G401 (cell line): ENCODE data around the gene RASA3. TPM values are rescaled to one million over a fixed set of nuclear protein-coding genes. Genes with fewer than 3 reads are reported as not detected.
"Not testable (repeated sequence)": the region's sequence is repeated elsewhere in the genome, so short reads cannot be mapped to it uniquely, and the experiment has no call there.

Experiments
- DNase-seq: peaks from one replicate; pipeline ENCODE4 v3.0.0-alpha.2; 2015; ENCODE audit warnings: low spot score
- in situ Hi-C: cut with HindIII; loops from 2 replicates; pipeline ENCODE4 v1.10.0; 2016; ENCODE audit warnings: low sequenced_read_pairs, mixed read lengths
- total RNA-seq: library from RNA; depleted of rRNA; stranded (reverse); fragments of >200 nt; shearing (Covaris generic); gene quantifications from 2 replicates; pipeline ENCODE4 v1.2.3, GENCODE V29; 2014

RASA3 gene
- total RNA-seq, 1 experiment from 2014 or later, result 13.7 TPM

DNA sequence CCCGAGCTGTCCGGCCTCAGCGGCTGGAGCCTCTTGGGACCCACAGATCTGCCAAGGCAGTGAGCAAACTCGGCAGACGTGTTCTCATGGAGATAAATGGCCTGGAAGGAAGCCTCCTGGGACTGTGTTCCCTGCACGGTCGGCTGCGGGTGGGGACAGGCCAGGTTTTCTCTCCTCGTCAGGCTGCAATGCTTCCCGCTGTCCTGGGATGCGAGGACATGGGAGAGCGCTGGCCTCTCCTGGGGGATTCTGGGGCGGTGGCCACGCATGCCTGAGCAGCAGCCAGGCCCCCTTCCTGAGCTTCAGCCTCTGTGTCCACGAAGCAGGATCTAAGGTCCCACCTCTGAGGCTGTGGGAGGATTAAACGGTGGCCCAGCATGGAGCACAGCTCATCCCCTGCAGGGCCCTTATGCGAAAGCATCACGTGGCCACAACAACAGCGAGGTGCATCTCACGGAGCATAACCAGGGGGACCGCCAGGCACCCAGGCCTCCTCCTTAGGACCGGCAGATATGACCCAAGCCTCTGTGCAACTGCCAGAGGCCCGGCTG lies 137.3 kb downstream of the RASA3 start:
- no peak for DNase-seq
- in situ Hi-C loops, result no loop called here

DNA sequence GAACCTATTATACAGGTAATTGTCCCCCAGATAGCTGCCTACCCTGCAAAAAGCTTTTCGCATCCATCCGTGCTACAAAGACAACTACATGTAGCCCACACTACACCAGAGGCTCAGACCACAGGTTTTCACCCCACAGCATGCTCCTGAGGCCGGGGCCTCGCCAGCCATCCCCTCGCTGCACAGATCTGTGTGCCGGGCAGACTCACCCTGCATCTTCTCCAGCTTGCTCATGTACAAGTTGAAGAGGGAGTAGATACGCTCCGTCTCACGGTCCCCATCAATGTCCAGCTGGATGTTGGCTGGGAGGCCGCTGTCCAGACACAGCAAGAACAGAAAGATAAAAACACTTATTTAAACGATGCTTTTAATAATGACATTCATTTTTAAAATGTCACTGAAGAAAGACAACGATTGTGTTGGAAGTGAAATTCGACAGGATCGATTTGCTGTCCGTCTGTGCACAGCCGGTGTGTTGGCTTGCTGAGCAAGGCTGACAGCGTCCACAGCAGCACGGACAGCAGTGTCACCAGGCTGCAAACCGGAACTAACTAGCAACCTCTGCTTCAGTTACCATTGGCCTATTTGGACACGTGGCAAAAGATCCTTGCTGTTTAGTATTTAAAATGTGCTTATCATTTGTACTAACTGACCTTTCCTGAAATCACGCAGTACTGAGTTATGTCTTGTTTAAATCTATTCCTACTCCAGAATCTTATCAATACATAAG lies 140.0 kb downstream of the RASA3 start:
- in situ Hi-C loops, result no loop called here
- DNase-seq, result no peak

DNA sequence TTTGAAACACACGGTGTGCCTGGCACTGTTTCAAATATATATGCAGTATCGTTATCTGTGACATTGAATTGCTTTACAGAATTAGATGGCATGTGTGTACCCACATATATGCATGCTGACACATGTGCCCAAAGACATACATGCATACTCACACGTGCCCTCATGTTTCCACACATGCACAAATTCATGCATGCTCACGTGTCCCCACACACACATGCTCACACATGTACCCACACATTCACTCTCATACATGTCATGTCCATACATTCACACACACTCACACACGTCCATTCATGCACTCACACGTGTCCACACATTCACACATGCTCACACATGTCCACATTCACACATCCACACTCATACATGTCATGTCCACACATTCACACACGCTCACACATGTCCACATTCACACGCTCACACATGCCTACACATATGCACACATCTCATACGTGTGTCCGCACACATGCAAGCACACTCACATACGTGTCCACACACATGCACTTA lies 140.7 kb downstream of the RASA3 start:
- DNase-seq, result no peak
- in situ Hi-C loops, result no loop called here

DNA sequence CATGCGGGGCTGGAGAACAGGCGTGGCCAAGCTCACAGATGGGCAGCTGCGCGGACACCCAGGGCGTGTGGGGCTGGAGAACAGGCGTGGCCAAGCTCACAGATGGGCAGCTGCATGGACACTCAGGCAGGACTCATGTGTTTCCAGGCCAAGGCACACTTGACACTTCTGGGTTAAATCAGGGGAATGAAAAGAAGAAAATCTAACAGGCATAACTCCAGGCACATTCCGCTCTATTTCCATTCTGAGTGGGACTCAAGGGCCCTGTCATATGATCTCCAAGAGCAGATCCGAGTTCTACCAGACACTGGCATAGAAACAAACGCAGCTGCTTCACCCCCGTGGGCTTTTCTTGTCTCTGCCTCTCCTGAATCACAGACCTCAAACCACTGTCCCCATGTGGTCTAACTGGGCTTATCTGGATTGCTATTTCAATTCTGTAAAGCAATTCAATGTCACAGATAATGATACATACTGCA lies 141.2 kb downstream of the RASA3 start:
- peak; percentile 3 for DNase-seq
- in situ Hi-C loops, result no loop called here

DNA sequence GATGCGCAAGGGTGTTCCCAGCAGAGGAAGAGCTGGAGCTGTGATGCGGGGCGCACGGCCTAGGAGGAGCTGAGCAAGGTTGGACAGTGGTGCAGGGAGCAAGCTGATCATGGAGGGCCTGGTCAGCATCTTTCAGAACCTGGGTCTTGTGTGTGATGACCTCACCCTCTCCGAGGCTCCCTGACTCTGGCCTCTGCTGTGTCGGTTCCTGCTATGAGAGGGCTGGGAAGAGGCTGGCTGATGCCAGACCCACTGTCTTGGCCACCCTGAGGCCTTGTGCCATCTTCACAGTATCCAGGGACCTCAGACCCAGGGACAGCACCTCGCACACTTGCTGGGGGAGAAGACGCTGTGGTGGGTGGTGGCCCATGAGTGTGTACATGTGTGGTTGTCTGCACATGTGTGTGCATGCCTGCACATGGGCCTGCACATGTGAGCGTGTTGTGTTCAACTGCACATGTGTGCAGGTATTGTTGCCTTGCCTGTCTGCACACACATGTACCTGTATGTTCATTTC lies 142.0 kb downstream of the RASA3 start:
- in situ Hi-C loops, result no loop called here
- no peak for DNase-seq

DNA sequence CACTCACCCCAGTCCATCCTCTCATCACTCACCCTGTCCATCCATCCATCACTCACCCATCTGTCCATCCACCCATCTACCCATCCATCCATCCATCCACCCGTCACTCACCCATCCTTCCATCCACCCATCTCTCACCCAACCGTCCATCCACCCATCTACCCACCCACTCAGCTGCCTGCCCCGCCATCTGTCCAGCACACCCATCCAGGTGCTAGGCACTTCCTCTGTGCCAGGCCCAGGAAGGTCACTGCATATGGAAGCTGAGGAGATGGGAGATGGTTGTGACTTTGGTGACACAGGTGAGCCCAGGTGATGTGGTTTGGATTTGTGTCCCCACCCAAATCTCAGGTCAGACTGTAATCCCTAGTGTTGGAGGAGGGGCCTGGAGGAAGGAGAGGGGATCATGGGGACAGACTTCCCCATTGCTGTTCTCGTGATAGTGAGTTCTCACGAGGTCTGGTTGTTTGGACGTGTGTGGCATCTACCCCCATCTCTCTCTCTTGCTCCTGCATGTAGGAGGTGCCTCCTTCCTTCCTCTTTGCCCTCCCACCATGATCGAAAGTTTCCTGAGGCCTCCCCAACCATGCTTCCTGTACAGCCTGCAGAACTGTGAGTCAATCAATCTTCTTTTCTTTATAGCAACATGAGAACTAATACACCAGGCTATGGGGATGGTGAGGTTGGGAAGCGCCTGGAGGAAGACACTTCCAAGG lies 142.7 kb downstream of the RASA3 start:
- no peak for DNase-seq
- in situ Hi-C loops, result no loop called here

DNA sequence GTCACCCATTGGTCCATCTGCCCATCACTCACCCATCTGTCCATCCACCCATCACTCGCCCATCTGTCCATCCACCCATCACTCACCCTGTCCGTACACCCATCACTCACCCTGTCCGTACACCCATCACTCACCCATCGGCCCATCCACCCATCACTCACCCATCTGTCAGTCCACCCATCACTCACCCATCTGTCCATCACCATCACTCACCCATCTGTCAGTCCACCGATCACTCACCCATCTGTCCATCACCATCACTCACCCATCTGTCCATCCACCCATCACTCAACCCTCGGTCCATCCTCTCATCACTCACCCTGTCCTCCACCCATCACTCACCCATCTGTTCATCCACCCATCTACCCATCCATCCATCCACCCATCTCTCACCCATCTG lies 143.6 kb downstream of the RASA3 start:
- DNase-seq, in situ Hi-C loops: not testable (repeated sequence)

DNA sequence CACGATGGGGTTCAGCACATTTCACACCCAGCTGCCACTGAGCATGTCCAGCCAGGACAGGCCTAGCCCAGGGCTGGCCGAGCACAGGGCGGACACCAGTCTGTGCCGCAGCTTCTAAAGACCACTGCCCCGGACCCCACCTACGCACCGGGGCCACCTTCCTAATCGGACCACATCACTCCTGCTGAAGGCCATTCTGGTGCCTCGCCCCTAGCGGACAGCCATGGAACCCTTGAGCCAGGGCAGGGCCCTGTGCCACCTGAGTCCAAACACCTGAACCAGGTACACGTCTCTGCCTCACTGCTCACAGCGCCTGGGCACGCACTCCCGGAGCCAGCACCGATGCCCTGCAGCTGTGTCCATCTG lies 150.1 kb downstream of the RASA3 start:
- in situ Hi-C loops, result no loop called here
- DNase-seq, result no peak

DNA sequence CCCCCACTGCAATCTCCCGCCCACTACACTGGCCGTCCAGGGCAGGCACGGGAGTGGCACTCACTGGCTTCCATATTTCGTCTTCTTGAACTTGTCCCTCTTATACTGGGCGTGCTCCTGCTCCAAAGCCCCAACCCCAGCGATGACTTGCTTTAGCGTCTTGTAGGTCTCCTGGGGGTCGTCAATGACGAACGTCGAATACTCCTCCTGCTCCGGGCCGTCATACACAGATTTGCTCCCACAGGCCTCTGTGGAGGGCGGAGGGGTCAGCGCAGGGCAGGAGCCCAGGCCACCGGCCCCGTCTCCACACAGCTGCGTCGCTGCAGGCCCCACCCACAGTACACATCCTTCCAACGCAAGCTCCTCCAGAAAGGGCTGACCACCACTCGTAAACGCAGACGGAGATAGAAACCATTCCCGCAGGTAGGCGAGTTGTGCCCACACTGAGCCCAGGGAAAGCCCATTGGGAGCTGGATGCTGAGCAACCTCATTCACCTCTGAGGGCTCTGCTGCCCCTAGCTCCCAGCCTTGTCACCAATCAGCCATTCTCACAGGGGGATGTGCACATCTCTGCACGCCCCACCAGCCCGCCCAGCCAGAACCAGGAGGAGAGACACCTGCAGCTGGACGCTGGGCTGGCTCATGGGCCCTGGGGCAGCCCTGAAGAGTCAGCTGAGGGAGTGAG lies 150.7 kb downstream of the RASA3 start:
- DNase-seq, result no peak
- in situ Hi-C loops, result no loop called here

DNA sequence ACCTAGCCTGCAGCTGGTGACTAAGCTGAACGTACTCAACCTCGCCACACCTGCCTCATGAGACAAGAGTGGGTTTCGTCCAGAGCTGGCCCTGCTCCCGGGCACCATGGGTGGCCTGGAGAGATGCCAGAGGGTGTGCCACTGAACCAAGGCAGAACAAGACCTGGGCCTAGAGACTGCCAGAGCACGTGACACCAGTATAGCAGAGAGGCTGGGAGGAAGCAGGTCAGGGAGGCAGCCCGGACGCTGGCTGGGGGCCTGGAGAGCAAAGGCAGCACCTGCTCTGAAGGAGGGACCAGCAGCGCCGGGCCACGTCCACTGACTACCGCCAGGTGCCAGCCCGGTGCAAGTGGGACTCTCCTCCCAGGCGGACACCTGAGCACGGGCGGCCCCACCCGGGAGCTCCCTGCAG lies 151.2 kb downstream of the RASA3 start:
- peak; percentile 58 for DNase-seq
- in situ Hi-C loops, result no loop called here

DNA sequence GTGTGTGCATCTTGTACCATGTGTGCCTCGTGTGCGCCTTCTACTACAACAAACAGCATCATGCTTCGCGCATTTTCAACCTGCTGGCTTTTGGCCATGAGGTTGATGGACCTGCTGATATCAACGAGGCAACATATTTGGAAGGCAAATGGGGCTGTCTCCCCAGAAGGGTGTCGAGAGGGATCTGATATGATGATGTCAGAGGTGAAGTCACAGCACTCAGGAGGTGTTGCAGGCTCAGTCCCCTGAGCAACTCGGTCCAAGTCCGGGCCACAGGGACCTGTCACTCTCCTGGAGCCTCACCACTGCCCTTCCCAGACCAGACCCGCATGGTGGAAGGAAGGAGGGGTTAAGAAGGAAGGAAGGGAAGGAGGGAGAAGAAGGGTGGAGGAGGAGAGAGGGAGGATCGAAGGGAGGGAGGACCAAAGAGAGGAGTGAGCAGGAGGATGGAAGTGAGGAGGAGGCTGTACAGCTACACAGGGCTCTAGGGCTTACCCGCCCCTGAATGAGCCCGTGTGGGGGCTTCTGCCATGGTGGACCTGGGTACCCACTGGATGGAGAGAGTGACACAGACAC lies 151.8 kb downstream of the RASA3 start:
- no peak for DNase-seq
- in situ Hi-C loops, result no loop called here

DNA sequence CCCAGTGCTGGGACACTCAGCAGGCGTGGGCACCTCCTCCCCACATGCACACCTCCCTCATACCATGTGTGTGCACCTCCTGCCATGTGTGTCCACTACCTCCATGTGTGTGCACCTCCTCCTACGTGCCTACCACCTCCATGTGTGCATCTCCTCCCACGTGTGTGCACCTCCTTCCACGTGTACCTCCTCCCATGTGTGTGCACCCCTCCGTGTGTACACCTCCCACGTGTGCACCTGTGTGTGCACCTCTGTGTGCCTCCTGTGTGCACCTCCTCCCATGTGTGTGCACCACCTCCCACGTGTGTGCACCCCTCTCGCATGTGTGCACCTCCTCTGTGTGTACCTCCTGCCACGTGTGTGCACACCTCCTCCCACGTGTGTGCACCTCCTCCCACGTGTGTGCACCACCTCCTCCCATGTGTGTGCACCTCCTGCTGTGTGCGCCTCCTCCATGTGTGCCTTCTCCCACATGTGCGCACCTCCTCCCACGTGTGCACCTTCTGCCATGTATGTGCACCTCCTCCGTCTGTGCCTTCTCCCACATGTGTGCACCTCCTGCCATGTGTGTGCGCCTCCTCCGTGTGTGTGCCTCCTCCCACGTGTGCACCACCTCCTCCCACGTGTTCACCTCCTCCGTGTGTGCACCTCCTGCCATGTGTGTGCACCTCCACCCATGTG lies 152.5 kb downstream of the RASA3 start:
- in situ Hi-C loops, result no loop called here
- no peak for DNase-seq

DNA sequence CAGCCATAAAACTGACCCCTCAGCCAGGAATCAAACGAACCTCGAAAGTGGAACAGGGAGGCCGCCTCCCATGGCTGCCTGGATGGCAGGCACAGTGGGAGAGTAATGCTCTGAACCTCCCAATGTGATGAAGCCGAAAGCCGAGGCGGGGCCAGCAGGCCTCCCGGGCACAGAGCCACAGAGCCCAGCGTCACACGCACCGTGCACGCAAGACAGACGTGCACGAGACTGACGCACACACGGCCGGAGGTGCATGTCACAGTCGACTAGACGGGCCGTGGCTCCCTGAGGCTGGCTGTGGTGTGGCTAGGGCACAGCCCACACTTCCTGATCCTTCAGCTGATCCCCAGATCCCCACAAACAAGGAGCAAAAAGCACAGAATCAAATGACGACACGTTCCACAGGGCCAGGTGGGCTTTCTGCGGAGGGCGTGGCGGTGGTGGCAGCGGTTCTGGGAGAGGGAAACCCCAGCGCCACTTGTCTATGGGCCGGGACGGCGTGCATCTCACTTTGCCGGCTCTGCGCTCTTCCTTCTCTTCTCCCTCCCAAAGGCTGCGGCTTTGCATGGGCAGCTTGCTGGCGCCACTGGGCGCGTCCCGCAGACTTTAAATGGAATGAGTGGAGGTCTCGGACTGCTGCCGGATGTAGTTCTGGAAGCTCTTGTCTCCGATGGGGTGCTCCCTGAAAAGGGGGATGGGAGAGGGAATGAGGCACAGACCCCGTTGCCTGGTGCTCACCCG lies 153.5 kb downstream of the RASA3 start:
- DNase-seq, result no peak
- in situ Hi-C loops, result no loop called here

DNA sequence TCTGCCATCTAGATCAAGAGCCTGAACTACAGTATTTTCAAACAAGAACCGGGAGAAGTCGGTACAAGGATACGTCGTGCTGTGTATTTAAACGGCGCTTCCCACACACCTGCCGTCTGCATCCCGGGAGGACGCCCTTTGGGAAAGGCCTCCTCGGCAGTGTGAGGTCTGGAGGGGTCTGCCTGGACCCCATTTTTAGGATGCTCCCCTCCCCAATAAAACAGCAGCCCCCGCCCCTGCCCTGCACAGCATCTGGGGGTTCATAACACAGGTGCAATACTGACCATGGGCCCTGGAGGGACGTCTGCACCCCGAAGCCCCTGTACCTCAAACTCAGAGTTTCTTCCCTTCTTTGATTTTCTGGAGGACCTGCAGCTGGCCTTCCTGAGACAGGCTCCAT lies 154.4 kb downstream of the RASA3 start:
- DNase-seq, result no peak
- in situ Hi-C loops, result no loop called here

DNA sequence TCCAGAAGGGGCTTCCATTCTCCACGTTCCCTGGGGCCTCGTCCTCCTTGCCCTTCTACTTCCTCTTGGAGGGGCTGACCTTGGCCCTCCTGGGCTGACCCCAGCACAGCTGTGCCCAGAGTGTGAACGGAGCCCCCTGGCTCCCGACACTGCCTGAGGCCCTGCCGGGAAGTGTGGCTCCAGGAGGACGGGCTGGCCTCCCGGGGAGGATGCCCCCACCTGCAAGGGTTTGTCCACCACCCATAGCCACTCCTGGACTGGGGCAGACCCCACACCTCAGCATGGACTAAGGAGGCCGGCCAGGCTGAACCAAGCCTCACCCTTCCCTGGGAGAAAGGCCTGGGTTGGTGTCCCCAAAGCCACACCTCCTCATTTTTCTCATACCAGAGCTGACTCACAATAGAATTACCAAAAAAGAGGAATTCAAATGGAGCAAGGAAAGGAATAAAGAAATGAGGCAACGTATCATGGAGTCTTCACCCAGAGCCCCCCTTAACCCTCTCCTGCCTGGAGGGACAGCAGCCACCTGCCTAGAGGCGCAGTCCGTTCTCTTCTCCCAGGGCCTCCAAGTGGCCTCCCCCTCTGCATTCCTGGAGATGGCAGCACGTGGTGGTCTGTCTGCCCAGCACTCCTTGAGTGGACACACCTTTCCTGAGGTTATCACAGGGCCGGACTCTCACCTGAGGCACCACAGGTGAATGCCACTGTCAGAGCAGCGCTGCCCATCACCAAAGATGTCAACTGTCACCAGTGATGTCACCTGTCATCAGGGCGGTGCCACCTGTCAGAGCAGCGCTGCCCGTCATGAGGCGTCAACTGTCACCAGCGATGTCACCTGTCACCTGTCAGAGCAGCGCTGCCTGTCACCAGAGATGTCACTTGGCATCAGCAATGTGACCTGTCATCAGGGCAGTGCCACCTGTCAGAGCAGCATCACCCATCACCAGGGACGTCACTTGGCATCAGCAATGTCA lies 155.4 kb downstream of the RASA3 start:
- in situ Hi-C loops, result no loop called here

DNA sequence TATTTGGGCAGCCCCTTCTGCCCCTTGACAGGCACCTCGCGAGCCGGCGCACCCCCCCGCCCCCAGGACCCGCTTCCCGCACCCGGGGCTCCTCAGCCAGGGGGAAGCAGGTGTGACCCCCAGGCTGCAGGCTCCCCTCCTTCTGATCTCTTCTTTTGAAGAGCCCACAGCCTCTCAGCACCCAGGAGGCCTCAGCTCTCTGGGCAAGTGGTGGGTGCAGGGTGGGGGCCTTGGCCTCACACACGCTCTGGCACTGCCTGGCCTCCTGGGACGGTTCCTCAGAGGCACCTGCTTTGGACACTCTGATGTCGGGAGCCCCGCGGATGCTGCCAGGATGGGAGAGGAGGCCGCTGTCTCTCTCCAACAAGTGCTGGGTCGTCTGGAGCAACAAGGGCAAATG lies 157.0 kb downstream of the RASA3 start:
- in situ Hi-C loops, result no loop called here
- DNase-seq, result no peak

More for the DNA sequence above, 155.4 kb downstream of the RASA3 start:
- no peak for DNase-seq
